SK-N-MC (cell line): ENCODE results near the gene RBMS3.

Experiments
- EZH2 ChIP-seq: fragments of 200-600 bp; sonication (generic); IDR thresholded peaks from one replicate; pipeline ENCODE4 v1.6.1; 2017; ENCODE audit warnings: antibody characterized with exemption
- FOXP2 ChIP-seq: optimal IDR thresholded peaks from 2 replicates; pipeline ENCODE3; 2011; ENCODE audit warnings: mild to moderate bottlenecking, moderate library complexity; ENCODE audit not compliant: insufficient read depth; ENCODE audit errors: extremely low read length, control extremely low read depth

GRCh38 chr3:29486917-29487316 is 206.0 kb downstream of the RBMS3 start:
- TF ChIP-seq EZH2 (no peak), FOXP2 (no peak)
